ENCODE data around the gene C3orf80. TPM values are rescaled to one million over a fixed set of nuclear protein-coding genes. Genes with fewer than 3 reads are reported as not detected.

Gene C3orf80
- total and polyA plus RNA-seq, 2 donors (not counting 1 experiment from before 2014, with no cell fraction given), result not detected

DNA sequence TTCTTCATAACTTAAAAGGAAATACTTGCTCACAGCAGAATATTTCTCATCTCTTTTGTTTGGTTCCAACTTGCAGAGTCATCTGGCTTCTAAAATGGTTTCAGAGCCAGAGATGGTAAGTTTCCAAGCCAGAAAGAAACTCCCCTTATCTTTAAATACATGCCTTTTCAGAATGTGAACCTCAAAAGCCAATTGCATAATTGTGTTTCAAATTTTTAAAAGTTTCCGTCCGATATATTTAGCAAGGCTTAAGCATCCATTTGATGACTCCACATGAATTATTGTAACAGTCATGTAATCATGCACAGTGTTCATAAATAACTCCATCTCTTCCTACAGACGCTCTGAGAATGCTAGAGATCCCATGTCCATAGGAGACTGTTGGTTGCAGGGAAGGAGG is 40.6 kb upstream of the C3orf80 start:
- ATAC-seq (ENCODE audit: low read depth), result no peak
- Mint-ChIP-seq H3K9me3 (ENCODE audit: insufficient read depth) (no peaks in the 10 kb centered on the region), H3K4me1 (no peaks in the 10 kb centered on the region), H3K4me3 (no peak overlapping the region), H3K27me3 (peaks cover 18% of the 10 kb centered on the region), H3K27ac (no peak overlapping the region)
- no peaks in the 10 kb centered on the region for H3K36me3 ChIP-seq (replicated peaks in 1 of 2; ENCODE audit: control extremely low read depth in 1 of 2, control insufficient read depth in 1 of 2, extremely low read depth in 1 of 2, insufficient read depth in 2 of 2, low read length in 1 of 2)
- POLR2A ChIA-PET, result no interaction called here
- no peak for DNase-seq
- WGBS (ENCODE audit: insufficient coverage), result no CpG with 5 or more reads among the region's 3 CpGs
- H3K27ac ChIP-seq (ENCODE audit: low read length in 2 of 2), result no peak overlapping the region
- H4K20me1 ChIP-seq (ENCODE audit: control insufficient read depth, insufficient read depth, low read length, poor library complexity, severe bottlenecking), result no peaks in the 10 kb centered on the region
- no peak overlapping the region for H3K9ac ChIP-seq (ENCODE audit: low read length)
- intact Hi-C loops (cut with micrococcal nuclease), result no loop called here
- H3K27me3 ChIP-seq (replicated peaks in 1 of 4; ENCODE audit: control extremely low read depth in 1 of 4, control insufficient read depth in 3 of 4, insufficient read depth in 4 of 4, low read length in 3 of 4), result peaks cover 0 to 7% (median 3%) of the 10 kb centered on the region in 4 experiments
- TF ChIP-seq, protein P1, sequence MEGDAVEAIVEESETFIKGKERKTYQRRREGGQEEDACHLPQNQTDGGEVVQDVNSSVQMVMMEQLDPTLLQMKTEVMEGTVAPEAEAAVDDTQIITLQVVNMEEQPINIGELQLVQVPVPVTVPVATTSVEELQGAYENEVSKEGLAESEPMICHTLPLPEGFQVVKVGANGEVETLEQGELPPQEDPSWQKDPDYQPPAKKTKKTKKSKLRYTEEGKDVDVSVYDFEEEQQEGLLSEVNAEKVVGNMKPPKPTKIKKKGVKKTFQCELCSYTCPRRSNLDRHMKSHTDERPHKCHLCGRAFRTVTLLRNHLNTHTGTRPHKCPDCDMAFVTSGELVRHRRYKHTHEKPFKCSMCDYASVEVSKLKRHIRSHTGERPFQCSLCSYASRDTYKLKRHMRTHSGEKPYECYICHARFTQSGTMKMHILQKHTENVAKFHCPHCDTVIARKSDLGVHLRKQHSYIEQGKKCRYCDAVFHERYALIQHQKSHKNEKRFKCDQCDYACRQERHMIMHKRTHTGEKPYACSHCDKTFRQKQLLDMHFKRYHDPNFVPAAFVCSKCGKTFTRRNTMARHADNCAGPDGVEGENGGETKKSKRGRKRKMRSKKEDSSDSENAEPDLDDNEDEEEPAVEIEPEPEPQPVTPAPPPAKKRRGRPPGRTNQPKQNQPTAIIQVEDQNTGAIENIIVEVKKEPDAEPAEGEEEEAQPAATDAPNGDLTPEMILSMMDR (IDR thresholded peaks at IDR 0.05), result no peak
- no peak for TF ChIP-seq EZH2 (IDR thresholded peaks at IDR 0.05; ENCODE audit: borderline replicate concordance, insufficient read depth, low read depth, low read length, poor library complexity, severe bottlenecking)
- H3K4me2 ChIP-seq (replicated peaks; ENCODE audit: low read depth, low read length, poor library complexity, severe bottlenecking), result no peak overlapping the region
- H3K79me2 ChIP-seq (ENCODE audit: control insufficient read depth, insufficient read depth, low read length), result no peaks in the 10 kb centered on the region
- no peak overlapping the region for H2AFZ ChIP-seq (ENCODE audit: insufficient read depth, low read depth, low read length, poor library complexity, severe bottlenecking)
- no peaks in the 10 kb centered on the region for H3K9me3 ChIP-seq (ENCODE audit: control extremely low read depth in 1 of 3, control insufficient read depth in 2 of 3, insufficient read depth in 1 of 3, low read length in 2 of 3)
- no peaks in the 10 kb centered on the region for H3K4me1 ChIP-seq (ENCODE audit: control insufficient read depth in 2 of 2, insufficient read depth in 2 of 2, low read length in 2 of 2)
- CTCF ChIA-PET, result no interaction called here
- no peak overlapping the region for H3K4me3 ChIP-seq (ENCODE audit: control extremely low read depth in 1 of 5, extremely low read depth in 1 of 5, insufficient read depth in 1 of 5, low read depth in 2 of 5, low read length in 4 of 5)

- no peaks in the 10 kb centered on the region for H4K20me1 ChIP-seq (ENCODE audit: control insufficient read depth, insufficient read depth, low read length, poor library complexity, severe bottlenecking)
- no peak overlapping the region for H2AFZ ChIP-seq (ENCODE audit: insufficient read depth, low read depth, low read length, poor library complexity, severe bottlenecking)
- H3K36me3 ChIP-seq (replicated peaks in 1 of 2; ENCODE audit: control extremely low read depth in 1 of 2, control insufficient read depth in 1 of 2, extremely low read depth in 1 of 2, insufficient read depth in 2 of 2, low read length in 1 of 2), result no peaks in the 10 kb centered on the region
- no peak for DNase-seq
- no peak for ATAC-seq (ENCODE audit: low read depth)
- no peaks in the 10 kb centered on the region for H3K9me3 ChIP-seq (ENCODE audit: control extremely low read depth in 1 of 3, control insufficient read depth in 2 of 3, insufficient read depth in 1 of 3, low read length in 2 of 3)
- TF ChIP-seq, protein P1 (IDR thresholded peaks at IDR 0.05), result no peak
- no peak for TF ChIP-seq EZH2 (IDR thresholded peaks at IDR 0.05; ENCODE audit: borderline replicate concordance, insufficient read depth, low read depth, low read length, poor library complexity, severe bottlenecking)
- H3K27me3 ChIP-seq (replicated peaks in 1 of 4; ENCODE audit: control extremely low read depth in 1 of 4, control insufficient read depth in 3 of 4, insufficient read depth in 4 of 4, low read length in 3 of 4), result peaks cover 0 to 5% (median 1%) of the 10 kb centered on the region in 4 experiments
- H3K4me1 Mint-ChIP-seq, result no peaks in the 10 kb centered on the region
- intact Hi-C loops (cut with micrococcal nuclease), result no loop called here
- CTCF ChIA-PET, result no interaction called here
- no peak overlapping the region for H3K27ac ChIP-seq (ENCODE audit: low read length in 2 of 2)
- H3K4me1 ChIP-seq (ENCODE audit: control insufficient read depth in 2 of 2, insufficient read depth in 2 of 2, low read length in 2 of 2), result no peaks in the 10 kb centered on the region
- POLR2A ChIA-PET, result no interaction called here
- no peak overlapping the region for H3K4me3 Mint-ChIP-seq
- no peak overlapping the region for H3K9ac ChIP-seq (ENCODE audit: low read length)
- no peak overlapping the region for H3K4me2 ChIP-seq (replicated peaks; ENCODE audit: low read depth, low read length, poor library complexity, severe bottlenecking)
- H3K4me3 ChIP-seq (ENCODE audit: control extremely low read depth in 1 of 5, extremely low read depth in 1 of 5, insufficient read depth in 1 of 5, low read depth in 2 of 5, low read length in 4 of 5), result no peak overlapping the region
- peaks cover 13% of the 10 kb centered on the region for H3K27me3 Mint-ChIP-seq
- no peak overlapping the region for H3K27ac Mint-ChIP-seq
- H3K79me2 ChIP-seq (ENCODE audit: control insufficient read depth, insufficient read depth, low read length), result no peaks in the 10 kb centered on the region
- H3K9me3 Mint-ChIP-seq (ENCODE audit: insufficient read depth), result no peaks in the 10 kb centered on the region
Measured at GRCh38 chr3:160185751-160186150, 39.5 kb upstream of the C3orf80 start.

Data from B cell (primary cell).